Mucosa of stomach (tissue), 1 donor: ENCODE data around the gene PITPNC1.
"Not testable (repeated sequence)": the region's sequence is repeated elsewhere in the genome, so short reads cannot be mapped to it uniquely, and the experiment has no call there.

Experiments
- H3K27me3 ChIP-seq: one replicate; pipeline ENCODE4 v1.7.0; 2013; ENCODE audit warnings: mild to moderate bottlenecking, low read length; ENCODE audit not compliant: control insufficient read depth, insufficient read depth
- H3K36me3 ChIP-seq: one replicate; pipeline ENCODE4 v1.7.0; 2013; ENCODE audit warnings: low read length; ENCODE audit not compliant: control insufficient read depth, insufficient read depth
- H3K4me1 ChIP-seq: one replicate; pipeline ENCODE4 v1.7.0; 2013; ENCODE audit warnings: mild to moderate bottlenecking, low read length; ENCODE audit not compliant: control insufficient read depth, insufficient read depth
- H3K4me3 ChIP-seq: one replicate; pipeline ENCODE4 v1.7.0; 2013; ENCODE audit warnings: low read length
- H3K9ac ChIP-seq: one replicate; pipeline ENCODE4 v1.7.0; 2013; ENCODE audit warnings: mild to moderate bottlenecking, low read length, moderate library complexity
- H3K9me3 ChIP-seq: one replicate; pipeline ENCODE4 v1.7.0; 2013; ENCODE audit warnings: mild to moderate bottlenecking, low read length, moderate library complexity; ENCODE audit not compliant: control insufficient read depth
- donor health status: Pancreatic carcinoma.

The PITPNC1 gene

DNA sequence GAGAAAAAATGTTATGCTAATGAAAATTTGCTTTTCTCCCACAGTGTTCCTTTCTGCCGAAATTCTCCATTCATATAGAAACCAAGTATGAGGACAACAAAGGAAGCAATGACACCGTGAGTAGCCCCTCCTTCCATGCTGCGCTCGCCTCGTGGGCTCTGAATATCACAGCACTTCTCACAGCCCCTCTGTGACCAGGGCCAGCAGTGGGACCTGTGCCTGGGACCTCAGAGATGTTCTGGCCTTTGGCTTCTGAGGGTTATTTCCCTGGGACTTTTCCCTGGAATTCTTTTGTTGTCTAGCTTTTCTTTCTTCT, 201.0 kb downstream of the PITPNC1 start:
- no peaks in the 10 kb centered on the region for H3K27me3 ChIP-seq
- H3K9ac ChIP-seq = no peak overlapping the region
- no peaks in the 10 kb centered on the region for H3K9me3 ChIP-seq
- H3K36me3 ChIP-seq = no peaks in the 10 kb centered on the region
- H3K4me1 ChIP-seq = peaks cover 7% of the 10 kb centered on the region
- H3K4me3 ChIP-seq = no peak overlapping the region

GRCh38 chr17:67578679-67579405, 201.8 kb downstream of the PITPNC1 start:
- not testable (repeated sequence) for H3K36me3 ChIP-seq, H3K9ac ChIP-seq, H3K27me3 ChIP-seq, H3K9me3 ChIP-seq, H3K4me3 ChIP-seq, H3K4me1 ChIP-seq

GRCh38 chr17:67582673-67583081, 205.6 kb downstream of the PITPNC1 start:
- no peaks in the 10 kb centered on the region for H3K9me3 ChIP-seq
- H3K9ac ChIP-seq = no peak overlapping the region
- no peaks in the 10 kb centered on the region for H3K36me3 ChIP-seq
- peaks cover 21% of the 10 kb centered on the region for H3K4me1 ChIP-seq
- no peak overlapping the region for H3K4me3 ChIP-seq
- H3K27me3 ChIP-seq = no peaks in the 10 kb centered on the region

- no peak overlapping the region for H3K9ac ChIP-seq
- no peaks in the 10 kb centered on the region for H3K9me3 ChIP-seq
- no peak overlapping the region for H3K4me3 ChIP-seq
- peaks cover 21% of the 10 kb centered on the region for H3K4me1 ChIP-seq
- no peaks in the 10 kb centered on the region for H3K27me3 ChIP-seq
- H3K36me3 ChIP-seq = no peaks in the 10 kb centered on the region
Measured at GRCh38 chr17:67585077-67585602, 208.1 kb downstream of the PITPNC1 start.

GRCh38 chr17:67588326-67588725, 211.2 kb downstream of the PITPNC1 start:
- no peaks in the 10 kb centered on the region for H3K9me3 ChIP-seq

GRCh38 chr17:67594115-67594880, 217.2 kb downstream of the PITPNC1 start:
- no peak overlapping the region for H3K4me3 ChIP-seq
- H3K36me3 ChIP-seq = no peaks in the 10 kb centered on the region
- no peaks in the 10 kb centered on the region for H3K4me1 ChIP-seq
- no peaks in the 10 kb centered on the region for H3K27me3 ChIP-seq
- H3K9ac ChIP-seq = no peak overlapping the region
- no peaks in the 10 kb centered on the region for H3K9me3 ChIP-seq

More at GRCh38 chr17:67588326-67588725, 211.2 kb downstream of the PITPNC1 start:
- Histone ChIP-seq H3K36me3 (no peaks in the 10 kb centered on the region), H3K4me3 (no peak overlapping the region), H3K4me1 (peaks cover 12% of the 10 kb centered on the region), H3K9ac (no peak overlapping the region), H3K27me3 (no peaks in the 10 kb centered on the region)

GRCh38 chr17:67600408-67600807, 223.3 kb downstream of the PITPNC1 start:
- Histone ChIP-seq H3K9me3 (no peaks in the 10 kb centered on the region), H3K9ac (no peak overlapping the region), H3K4me1 (no peaks in the 10 kb centered on the region), H3K36me3 (no peaks in the 10 kb centered on the region), H3K4me3 (no peak overlapping the region), H3K27me3 (no peaks in the 10 kb centered on the region)

GRCh38 chr17:67601897-67602296, 224.8 kb downstream of the PITPNC1 start:
- no peak overlapping the region for H3K9ac ChIP-seq
- H3K4me1 ChIP-seq = peaks cover 4% of the 10 kb centered on the region
- H3K27me3 ChIP-seq = no peaks in the 10 kb centered on the region
- H3K36me3 ChIP-seq = no peaks in the 10 kb centered on the region
- H3K9me3 ChIP-seq = no peaks in the 10 kb centered on the region
- H3K4me3 ChIP-seq = no peak overlapping the region

- H3K27me3 ChIP-seq = no peaks in the 10 kb centered on the region
- no peaks in the 10 kb centered on the region for H3K9me3 ChIP-seq
- H3K36me3 ChIP-seq = no peaks in the 10 kb centered on the region
- H3K4me3 ChIP-seq = no peak overlapping the region
- H3K4me1 ChIP-seq = peaks cover 4% of the 10 kb centered on the region
- H3K9ac ChIP-seq = no peak overlapping the region
Measured at GRCh38 chr17:67602444-67602843, 225.4 kb downstream of the PITPNC1 start.

DNA sequence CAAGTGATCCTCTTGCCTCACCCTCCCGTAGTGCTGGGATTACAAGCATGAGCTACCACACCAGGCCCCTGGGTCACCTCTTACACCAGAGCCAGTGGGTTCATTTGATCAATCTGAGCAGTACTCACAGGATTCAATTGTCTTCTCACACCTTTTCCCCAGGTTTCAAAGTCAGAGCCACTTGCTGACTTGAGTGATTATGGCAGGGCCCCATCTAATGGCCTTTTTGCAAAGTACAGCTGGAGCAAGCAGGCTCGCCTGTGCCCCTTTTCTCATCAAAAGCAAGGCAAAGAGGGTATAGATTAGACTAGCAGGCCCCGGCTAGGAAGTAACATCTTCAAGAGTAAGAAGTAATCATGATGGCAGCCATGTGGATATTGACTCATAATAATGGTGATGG, 225.9 kb downstream of the PITPNC1 start:
- Histone ChIP-seq H3K27me3 (no peaks in the 10 kb centered on the region), H3K9me3 (no peaks in the 10 kb centered on the region), H3K4me3 (no peak overlapping the region), H3K9ac (no peak overlapping the region), H3K4me1 (peaks cover 4% of the 10 kb centered on the region), H3K36me3 (no peaks in the 10 kb centered on the region)

- H3K36me3 ChIP-seq = no peaks in the 10 kb centered on the region
- H3K4me3 ChIP-seq = no peak overlapping the region
- H3K9me3 ChIP-seq = no peaks in the 10 kb centered on the region
- no peak overlapping the region for H3K9ac ChIP-seq
- H3K27me3 ChIP-seq = no peaks in the 10 kb centered on the region
- peaks cover 4% of the 10 kb centered on the region for H3K4me1 ChIP-seq
Measured at GRCh38 chr17:67605256-67605912, 228.3 kb downstream of the PITPNC1 start.

- Histone ChIP-seq H3K4me1 (peaks cover 4% of the 10 kb centered on the region), H3K9ac (no peak overlapping the region)
Measured at GRCh38 chr17:67606471-67606870, 229.4 kb downstream of the PITPNC1 start.

More at GRCh38 chr17:67606471-67606870, 229.4 kb downstream of the PITPNC1 start:
- Histone ChIP-seq H3K27me3 (no peaks in the 10 kb centered on the region), H3K4me3 (no peak overlapping the region), H3K36me3 (no peaks in the 10 kb centered on the region), H3K9me3 (no peaks in the 10 kb centered on the region)
